ENCODE measurements around the gene PRPF40B.

PRPF40B gene

GRCh38 chr12:49623142-49623904 lies at the start of gene PRPF40B:
Gene PRPF40B, plus strand, starts transcription at chr12:49623561. Its CDS starts 30 bp downstream, at chr12:49623591.
- Histone ChIP-seq H3K9me3 (ENCODE audit: control insufficient read depth in 1 of 2, low read length in 2 of 2) (no peaks in the 10 kb centered on the region), H3K27me3 (ENCODE audit: low read depth, low read length) (no peaks in the 10 kb centered on the region), H3K36me3 (ENCODE audit: control insufficient read depth in 1 of 2, insufficient read depth in 2 of 2, low read length in 2 of 2) (no peaks in the 10 kb centered on the region), H3K4me3 (ENCODE audit: low read depth in 1 of 2, low read length in 2 of 2) (peak within 1 kb of the TSS; percentile 70 to 73), H3K27ac (ENCODE audit: low read length) (peak within 1 kb of the TSS; percentile 67), H3K4me1 (ENCODE audit: control insufficient read depth in 1 of 2, insufficient read depth in 2 of 2, low read length in 2 of 2) (peaks cover 0 to 17% of the 10 kb centered on the region in 2 donors)

- H3K27me3 ChIP-seq (ENCODE audit: low read depth, low read length): no peaks in the 10 kb centered on the region
These were observed 45.6 kb upstream of the PRPF40B start for GRCh38 chr12:49577589-49578315.

GRCh38 chr12:49578471-49579112 lies 44.8 kb upstream of the PRPF40B start:
- Histone ChIP-seq H3K4me3 (ENCODE audit: low read depth in 1 of 2, low read length in 2 of 2) (no peak overlapping the region), H3K27me3 (ENCODE audit: low read depth, low read length) (no peaks in the 10 kb centered on the region), H3K36me3 (ENCODE audit: control insufficient read depth in 1 of 2, insufficient read depth in 2 of 2, low read length in 2 of 2) (no peaks in the 10 kb centered on the region), H3K27ac (ENCODE audit: low read length) (no peak overlapping the region), H3K4me1 (ENCODE audit: control insufficient read depth in 1 of 2, insufficient read depth in 2 of 2, low read length in 2 of 2) (peaks cover 9 to 25% of the 10 kb centered on the region in 2 donors), H3K9me3 (ENCODE audit: control insufficient read depth in 1 of 2, low read length in 2 of 2) (no peaks in the 10 kb centered on the region)

More at GRCh38 chr12:49577589-49578315, 45.6 kb upstream of the PRPF40B start:
- Histone ChIP-seq H3K36me3 (ENCODE audit: control insufficient read depth in 1 of 2, insufficient read depth in 2 of 2, low read length in 2 of 2) (no peaks in the 10 kb centered on the region), H3K4me3 (ENCODE audit: low read depth in 1 of 2, low read length in 2 of 2) (no peak overlapping the region), H3K9me3 (ENCODE audit: control insufficient read depth in 1 of 2, low read length in 2 of 2) (no peaks in the 10 kb centered on the region), H3K4me1 (ENCODE audit: control insufficient read depth in 1 of 2, insufficient read depth in 2 of 2, low read length in 2 of 2) (peaks cover 6 to 17% of the 10 kb centered on the region in 2 donors), H3K27ac (ENCODE audit: low read length) (no peak overlapping the region)

GRCh38 chr12:49580572-49581535 lies 42.5 kb upstream of the PRPF40B start:
- Histone ChIP-seq H3K36me3 (ENCODE audit: control insufficient read depth in 1 of 2, insufficient read depth in 2 of 2, low read length in 2 of 2) (no peaks in the 10 kb centered on the region), H3K4me3 (ENCODE audit: low read depth in 1 of 2, low read length in 2 of 2) (no peak overlapping the region), H3K9me3 (ENCODE audit: control insufficient read depth in 1 of 2, low read length in 2 of 2) (no peaks in the 10 kb centered on the region), H3K4me1 (ENCODE audit: control insufficient read depth in 1 of 2, insufficient read depth in 2 of 2, low read length in 2 of 2) (peaks cover 9 to 29% of the 10 kb centered on the region in 2 donors), H3K27ac (ENCODE audit: low read length) (no peak overlapping the region), H3K27me3 (ENCODE audit: low read depth, low read length) (no peaks in the 10 kb centered on the region)

GRCh38 chr12:49582201-49582600 lies 41.2 kb upstream of the PRPF40B start:
- Histone ChIP-seq H3K4me3 (ENCODE audit: low read depth in 1 of 2, low read length in 2 of 2) (no peak overlapping the region), H3K27me3 (ENCODE audit: low read depth, low read length) (no peaks in the 10 kb centered on the region), H3K27ac (ENCODE audit: low read length) (no peak overlapping the region), H3K36me3 (ENCODE audit: control insufficient read depth in 1 of 2, insufficient read depth in 2 of 2, low read length in 2 of 2) (peaks cover 0 to under 1% of the 10 kb centered on the region in 2 donors), H3K9me3 (ENCODE audit: control insufficient read depth in 1 of 2, low read length in 2 of 2) (no peaks in the 10 kb centered on the region), H3K4me1 (ENCODE audit: control insufficient read depth in 1 of 2, insufficient read depth in 2 of 2, low read length in 2 of 2) (peaks cover 9 to 29% of the 10 kb centered on the region in 2 donors)

GRCh38 chr12:49582850-49583249 lies 40.5 kb upstream of the PRPF40B start:
- Histone ChIP-seq H3K36me3 (ENCODE audit: control insufficient read depth in 1 of 2, insufficient read depth in 2 of 2, low read length in 2 of 2) (peaks cover 0 to 3% of the 10 kb centered on the region in 2 donors), H3K4me3 (ENCODE audit: low read depth in 1 of 2, low read length in 2 of 2) (no peak overlapping the region), H3K27me3 (ENCODE audit: low read depth, low read length) (no peaks in the 10 kb centered on the region), H3K27ac (ENCODE audit: low read length) (no peak overlapping the region), H3K4me1 (ENCODE audit: control insufficient read depth in 1 of 2, insufficient read depth in 2 of 2, low read length in 2 of 2) (peaks cover 9 to 29% of the 10 kb centered on the region in 2 donors), H3K9me3 (ENCODE audit: control insufficient read depth in 1 of 2, low read length in 2 of 2) (no peaks in the 10 kb centered on the region)

- H3K4me1 ChIP-seq (ENCODE audit: control insufficient read depth in 1 of 2, insufficient read depth in 2 of 2, low read length in 2 of 2): peaks cover 9 to 32% of the 10 kb centered on the region in 2 donors
- H3K9me3 ChIP-seq (ENCODE audit: control insufficient read depth in 1 of 2, low read length in 2 of 2): no peaks in the 10 kb centered on the region
- no peaks in the 10 kb centered on the region for H3K27me3 ChIP-seq (ENCODE audit: low read depth, low read length)
- no peak overlapping the region for H3K27ac ChIP-seq (ENCODE audit: low read length)
- H3K4me3 ChIP-seq (ENCODE audit: low read depth in 1 of 2, low read length in 2 of 2): no peak overlapping the region
- peaks cover 0 to 3% of the 10 kb centered on the region in 2 donors for H3K36me3 ChIP-seq (ENCODE audit: control insufficient read depth in 1 of 2, insufficient read depth in 2 of 2, low read length in 2 of 2)
These were observed 39.8 kb upstream of the PRPF40B start for GRCh38 chr12:49583366-49584094.

- H3K36me3 ChIP-seq (ENCODE audit: control insufficient read depth in 1 of 2, insufficient read depth in 2 of 2, low read length in 2 of 2): peaks cover 0 to 3% of the 10 kb centered on the region in 2 donors
- no peak overlapping the region for H3K27ac ChIP-seq (ENCODE audit: low read length)
- peaks cover 9 to 35% of the 10 kb centered on the region in 2 donors for H3K4me1 ChIP-seq (ENCODE audit: control insufficient read depth in 1 of 2, insufficient read depth in 2 of 2, low read length in 2 of 2)
These were observed 38.8 kb upstream of the PRPF40B start for GRCh38 chr12:49584591-49584990.

GRCh38 chr12:49585477-49586459 lies 37.6 kb upstream of the PRPF40B start:
- Histone ChIP-seq H3K27ac (ENCODE audit: low read length) (no peak overlapping the region), H3K9me3 (ENCODE audit: control insufficient read depth in 1 of 2, low read length in 2 of 2) (no peaks in the 10 kb centered on the region), H3K4me3 (ENCODE audit: low read depth in 1 of 2, low read length in 2 of 2) (no peak overlapping the region), H3K4me1 (ENCODE audit: control insufficient read depth in 1 of 2, insufficient read depth in 2 of 2, low read length in 2 of 2) (peaks cover 6 to 29% of the 10 kb centered on the region in 2 donors), H3K36me3 (ENCODE audit: control insufficient read depth in 1 of 2, insufficient read depth in 2 of 2, low read length in 2 of 2) (peaks cover 0 to 3% of the 10 kb centered on the region in 2 donors), H3K27me3 (ENCODE audit: low read depth, low read length) (no peaks in the 10 kb centered on the region)

More at GRCh38 chr12:49584591-49584990, 38.8 kb upstream of the PRPF40B start:
- Histone ChIP-seq H3K27me3 (ENCODE audit: low read depth, low read length) (no peaks in the 10 kb centered on the region), H3K4me3 (ENCODE audit: low read depth in 1 of 2, low read length in 2 of 2) (no peak overlapping the region), H3K9me3 (ENCODE audit: control insufficient read depth in 1 of 2, low read length in 2 of 2) (no peaks in the 10 kb centered on the region)

Data from muscle layer of duodenum (tissue), 2 donors.